MCF 10A (cell line): ENCODE results near the gene GLRX. TPM values are rescaled to one million over a fixed set of nuclear protein-coding genes. Genes with fewer than 3 reads are reported as not detected.
"Not testable (repeated sequence)": the region's sequence is repeated elsewhere in the genome, so short reads cannot be mapped to it uniquely, and the experiment has no call there.

Source experiments
- BruUV-seq: library from RNA; stranded (reverse); fragments of 400-500 nt; replicated peaks from 2 replicates; lab custom pipeline; 2021; lab: Mats Ljungman, UMichigan
- CTCF ChIA-PET: fragments of 300-600 bp; sonication (Branson Sonifier 250); formaldehyde crosslinking; extraction: SDS; loops from one replicate; lab custom pipeline; 2021; ENCODE audit warnings: antibody characterized with exemption, inconsistent platforms; lab: Yijun Ruan, JAX
- POLR2A ChIA-PET: fragments of 300-600, 350-650 bp; sonication (Branson Sonifier 250); formaldehyde crosslinking; extraction: SDS; loops from one replicate; lab custom pipeline; 2020; ENCODE audit warnings: antibody characterized with exemption, inconsistent platforms; lab: Yijun Ruan, JAX
- DNase-seq: peaks from one replicate; pipeline ENCODE4 v3.0.0-alpha.2; 2018; ENCODE audit not compliant: unreplicated experiment
- H3K27ac Mint-ChIP-seq: one replicate; pipeline ENCODE4 v1.8.0; 2022; ENCODE audit warnings: mild to moderate bottlenecking, low read depth, mixed read lengths; ENCODE audit not compliant: unreplicated experiment
- H3K27me3 Mint-ChIP-seq: one replicate; pipeline ENCODE4 v1.8.0; 2022; ENCODE audit warnings: mixed read lengths; ENCODE audit not compliant: insufficient read depth, unreplicated experiment
- H3K36me3 Mint-ChIP-seq: one replicate; pipeline ENCODE4 v1.8.0; 2022; ENCODE audit warnings: mild to moderate bottlenecking, moderate library complexity, mixed read lengths; ENCODE audit not compliant: insufficient read depth, unreplicated experiment
- H3K4me1 Mint-ChIP-seq: one replicate; pipeline ENCODE4 v1.8.0; 2022; ENCODE audit warnings: mixed read lengths; ENCODE audit not compliant: insufficient read depth, unreplicated experiment
- H3K4me3 Mint-ChIP-seq: one replicate; pipeline ENCODE4 v1.8.0; 2022; ENCODE audit warnings: mild to moderate bottlenecking, moderate library complexity, mixed read lengths; ENCODE audit not compliant: unreplicated experiment
- H3K9me3 Mint-ChIP-seq: one replicate; pipeline ENCODE4 v1.8.0; 2022; ENCODE audit warnings: mixed read lengths; ENCODE audit not compliant: unreplicated experiment
- CTCF ChIP-seq: fragments of 200-600 bp; IDR thresholded peaks from one replicate; pipeline ENCODE4 v1.8.0; 2022; ENCODE audit warnings: antibody characterized with exemption, mild to moderate bottlenecking; ENCODE audit not compliant: unreplicated experiment
- intact Hi-C: fragments of 100-400 bp; cut with micrococcal nuclease; formaldehyde crosslinking; loops from 2 replicates; pipeline ENCODE4 v1.14.1; 2022
- total RNA-seq: library from RNA; stranded (reverse); gene quantifications from 2 replicates; pipeline ENCODE4 v1.2.3, GENCODE V29; 2022

Gene GLRX
- total RNA-seq, 1 experiment from 2014 or later: 41.4 TPM

- Mint-ChIP-seq H3K27ac (no peak overlapping the region), H3K9me3 (no peaks in the 10 kb centered on the region), H3K4me1 (peaks cover 30% of the 10 kb centered on the region), H3K36me3 (peaks cover 7% of the 10 kb centered on the region), H3K27me3 (no peaks in the 10 kb centered on the region), H3K4me3 (no peak overlapping the region)
- CTCF ChIA-PET: interaction anchor here (1.4 to 1.8 kb wide), 4 partner anchors 9 to 56 kb away, joined by 5 to 11 read pairs (median 6); partner anchors contain the start of gene GLRX
- TF ChIP-seq CTCF: no peak
- no peak for DNase-seq
- intact Hi-C loops: no loop called here
- POLR2A ChIA-PET: interaction anchor here (0.6 to 2.5 kb wide), 2 partner anchors 14 to 329 kb away, joined by 3 to 13 read pairs; partner anchors contain the start of gene GLRX
- BruUV-seq: no TSS peak
Measured at GRCh38 chr5:95837492-95837891, 15.0 kb upstream of the GLRX start.

GRCh38 chr5:95836971-95837370 lies 14.4 kb upstream of the GLRX start:
- H3K9me3 Mint-ChIP-seq, H3K36me3 Mint-ChIP-seq, H3K27me3 Mint-ChIP-seq, BruUV-seq, H3K4me3 Mint-ChIP-seq, DNase-seq, intact Hi-C loops, H3K27ac Mint-ChIP-seq: not testable (repeated sequence)
- CTCF ChIA-PET: interaction anchor here (0.6 to 1.8 kb wide), 6 partner anchors 9 to 192 kb away, joined by 3 to 11 read pairs (median 5); partner anchors contain the start of gene GLRX
- H3K4me1 Mint-ChIP-seq: peaks cover 25% of the 10 kb centered on the region
- POLR2A ChIA-PET: interaction anchor here (0.6 to 2.5 kb wide), 2 partner anchors 14 to 329 kb away, joined by 3 to 13 read pairs; partner anchors contain the start of gene GLRX

- H3K27ac Mint-ChIP-seq: no peak overlapping the region
- intact Hi-C loops: no loop called here
- H3K27me3 Mint-ChIP-seq: no peaks in the 10 kb centered on the region
- ChIA-PET CTCF (interaction anchor here (0.6 to 1.8 kb wide), 5 partner anchors 10 to 191 kb away, joined by 3 to 11 read pairs (median 5); no protein-coding TSS in a partner anchor), POLR2A (interaction anchor here (0.8 to 2.5 kb wide), 2 partner anchors 13 to 70 kb away, joined by 3 to 13 read pairs; partner anchors contain the start of gene GLRX)
- no peak overlapping the region for H3K4me3 Mint-ChIP-seq
- TF ChIP-seq CTCF: no peak
- peaks cover 21% of the 10 kb centered on the region for H3K4me1 Mint-ChIP-seq
- DNase-seq: no peak
- no peaks in the 10 kb centered on the region for H3K36me3 Mint-ChIP-seq
- no TSS peak for BruUV-seq
- no peaks in the 10 kb centered on the region for H3K9me3 Mint-ChIP-seq
Measured at GRCh38 chr5:95836544-95836943, 14.0 kb upstream of the GLRX start.

GRCh38 chr5:95835682-95836385 lies 13.3 kb upstream of the GLRX start:
- H3K4me3 Mint-ChIP-seq: no peak overlapping the region
- H3K27me3 Mint-ChIP-seq: no peaks in the 10 kb centered on the region
- no peak overlapping the region for H3K27ac Mint-ChIP-seq
- POLR2A ChIA-PET: interaction anchor here (0.8 to 2.5 kb wide), 2 partner anchors 13 to 69 kb away, joined by 3 to 13 read pairs; partner anchors contain the start of gene GLRX
- no peak for TF ChIP-seq CTCF
- CTCF ChIA-PET: interaction anchor here (0.6 to 1.8 kb wide), 4 partner anchors 12 to 191 kb away, joined by 3 to 6 read pairs (median 4); no protein-coding TSS in a partner anchor
- no TSS peak for BruUV-seq
- intact Hi-C loops: no loop called here
- peaks cover 15% of the 10 kb centered on the region for H3K4me1 Mint-ChIP-seq
- no peaks in the 10 kb centered on the region for H3K36me3 Mint-ChIP-seq
- no peak for DNase-seq
- H3K9me3 Mint-ChIP-seq: no peaks in the 10 kb centered on the region
